Measurements from ENCODE around the gene TRABD2A. TPM values are rescaled to one million over a fixed set of nuclear protein-coding genes. Genes with fewer than 3 reads are reported as not detected.
A peak's percentile ranks its signal among the peaks of the same experiment; 100 is the strongest.

Gene TRABD2A
- total RNA-seq, 2 experiments from 2014 or later, result 166 to 170 TPM

DNA sequence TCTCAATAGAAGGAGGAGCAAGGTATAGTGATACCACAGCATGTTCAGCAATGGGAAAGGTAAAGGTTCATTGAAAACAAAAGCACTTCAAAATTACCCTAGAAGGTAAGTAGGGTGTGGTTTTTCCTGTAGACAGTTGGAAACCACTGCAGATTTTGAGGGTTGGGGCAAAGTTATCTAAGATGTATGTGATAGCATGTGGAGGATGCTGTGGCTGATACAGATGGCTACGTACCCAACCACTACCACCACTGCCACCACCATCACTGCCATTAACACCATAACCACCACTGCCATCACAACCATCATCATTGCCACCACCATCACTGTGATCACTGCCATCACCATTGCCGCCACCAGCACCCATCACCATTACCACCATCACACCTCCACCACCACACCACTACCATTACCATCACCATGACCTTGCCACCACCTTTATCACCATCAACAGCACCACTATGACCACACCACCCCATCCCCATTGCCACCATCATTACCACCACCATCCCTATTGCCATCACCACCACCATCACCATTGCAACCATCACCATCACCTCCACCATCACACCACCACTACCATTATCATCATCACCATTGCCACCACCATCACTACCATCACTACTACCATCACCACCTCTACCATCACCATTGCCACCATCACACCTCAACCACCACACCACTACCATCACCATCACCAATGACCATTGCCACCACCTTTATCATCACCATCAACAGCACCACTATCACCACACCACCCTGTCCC is 28.2 kb upstream of the TRABD2A start:
- Mint-ChIP-seq H3K4me1 (ENCODE audit: low read depth) (peaks cover 49% of the 10 kb centered on the region), H3K4me3 (peak overlapping the region; percentile 94), H3K36me3 (ENCODE audit: low read depth) (peaks cover 32% of the 10 kb centered on the region), H3K27me3 (no peaks in the 10 kb centered on the region), H3K27ac (peak overlapping the region; percentile 93), H3K9me3 (peaks cover 18% of the 10 kb centered on the region)
- H3K27me3 ChIP-seq (ENCODE audit: control insufficient read depth in 1 of 2, insufficient read depth in 2 of 2, low read length in 2 of 2), result no peaks in the 10 kb centered on the region
- intact Hi-C loops (cut with DNase I, micrococcal nuclease), result no loop called here
- DNase-seq (peak in 6 of 14 experiments; percentile 12 to 86 (median 64)), ATAC-seq (ENCODE audit: poor library complexity) (peak; percentile 25)
- peaks cover 12% of the 10 kb centered on the region for H3K36me3 ChIP-seq (ENCODE audit: insufficient read depth, low read length)
- H3K9me3 ChIP-seq (ENCODE audit: control insufficient read depth in 1 of 2, insufficient read depth in 1 of 2, low read length in 2 of 2), result peaks cover 0 to 13% of the 10 kb centered on the region in 2 experiments
- H3K4me1 ChIP-seq (ENCODE audit: insufficient read depth, low read length), result peaks cover 37% of the 10 kb centered on the region
- ChIA-PET POLR2A (interaction anchor here (1.3 to 6.1 kb wide), 6 partner anchors 11 to 63 kb away, joined by 5 to 215 read pairs (median 104); partner anchors contain the start of gene TRABD2A), CTCF (interaction anchor here (9.2 kb wide), 1 partner anchor 17 kb away, joined by 88 read pairs; no protein-coding TSS in a partner anchor)
- H3K4me3 ChIP-seq (ENCODE audit: low read length), result no peak overlapping the region
- peak overlapping the region; percentile 33 to 52 for H3K27ac ChIP-seq (ENCODE audit: low read depth in 1 of 2, low read length in 2 of 2)
- TF ChIP-seq, protein P1, sequence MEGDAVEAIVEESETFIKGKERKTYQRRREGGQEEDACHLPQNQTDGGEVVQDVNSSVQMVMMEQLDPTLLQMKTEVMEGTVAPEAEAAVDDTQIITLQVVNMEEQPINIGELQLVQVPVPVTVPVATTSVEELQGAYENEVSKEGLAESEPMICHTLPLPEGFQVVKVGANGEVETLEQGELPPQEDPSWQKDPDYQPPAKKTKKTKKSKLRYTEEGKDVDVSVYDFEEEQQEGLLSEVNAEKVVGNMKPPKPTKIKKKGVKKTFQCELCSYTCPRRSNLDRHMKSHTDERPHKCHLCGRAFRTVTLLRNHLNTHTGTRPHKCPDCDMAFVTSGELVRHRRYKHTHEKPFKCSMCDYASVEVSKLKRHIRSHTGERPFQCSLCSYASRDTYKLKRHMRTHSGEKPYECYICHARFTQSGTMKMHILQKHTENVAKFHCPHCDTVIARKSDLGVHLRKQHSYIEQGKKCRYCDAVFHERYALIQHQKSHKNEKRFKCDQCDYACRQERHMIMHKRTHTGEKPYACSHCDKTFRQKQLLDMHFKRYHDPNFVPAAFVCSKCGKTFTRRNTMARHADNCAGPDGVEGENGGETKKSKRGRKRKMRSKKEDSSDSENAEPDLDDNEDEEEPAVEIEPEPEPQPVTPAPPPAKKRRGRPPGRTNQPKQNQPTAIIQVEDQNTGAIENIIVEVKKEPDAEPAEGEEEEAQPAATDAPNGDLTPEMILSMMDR (IDR thresholded peaks at IDR 0.05), result no peak

DNA sequence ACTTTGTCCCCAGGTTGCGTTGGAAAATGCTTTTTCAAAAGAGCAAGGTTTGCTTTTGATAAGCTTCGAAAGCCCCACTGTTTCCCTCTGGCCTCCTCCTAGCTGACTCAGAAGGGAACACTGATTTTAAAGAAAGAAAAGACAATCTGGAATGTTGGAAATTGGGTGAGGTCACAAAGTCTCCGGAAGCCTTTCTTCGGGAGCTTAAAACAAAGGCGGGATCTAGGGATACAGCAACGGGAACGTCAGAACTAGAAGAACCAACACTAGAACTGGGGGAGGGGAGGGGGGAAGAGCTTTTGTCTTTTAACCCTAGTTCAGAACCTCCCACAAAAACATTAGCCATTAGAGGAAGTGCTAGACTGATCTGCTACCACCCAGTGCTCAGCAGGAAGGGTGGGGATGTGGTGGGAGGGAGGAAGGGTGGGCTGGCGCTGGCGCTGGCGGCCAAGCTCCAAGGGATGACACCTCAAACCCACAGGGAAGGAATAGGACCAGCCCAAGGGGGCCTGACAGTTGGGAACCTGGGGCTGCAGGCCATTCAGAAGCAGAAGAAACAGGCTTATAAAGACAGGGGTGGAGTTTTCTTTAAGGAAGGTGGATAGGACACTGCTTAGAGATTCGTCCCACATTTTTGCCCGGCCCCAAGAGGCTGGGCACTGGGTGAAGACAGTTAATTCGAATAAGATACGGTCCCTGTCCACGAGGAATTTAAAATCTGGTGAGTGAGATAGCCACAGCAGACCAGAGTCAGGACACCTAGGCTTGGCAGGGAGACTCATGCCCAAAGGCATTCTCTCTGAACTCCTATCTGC is 26.2 kb upstream of the TRABD2A start:
- CTCF ChIA-PET, result interaction anchor here (1.2 to 9.2 kb wide), 3 partner anchors 19 to 110 kb away, joined by 4 to 88 read pairs (median 27); partner anchors contain the start of gene TRABD2A

More for the DNA sequence above, 26.2 kb upstream of the TRABD2A start:
- DNase-seq, result peak in 12 of 14 experiments; percentile 30 to 91 (median 58)
- Histone ChIP-seq H3K27me3 (ENCODE audit: control insufficient read depth in 1 of 2, insufficient read depth in 2 of 2, low read length in 2 of 2) (no peaks in the 10 kb centered on the region), H3K4me1 (ENCODE audit: insufficient read depth, low read length) (peaks cover 42% of the 10 kb centered on the region), H3K27ac (ENCODE audit: low read depth in 1 of 2, low read length in 2 of 2) (peak overlapping the region; percentile 63 to 85), H3K4me3 (ENCODE audit: low read length) (peak overlapping the region; percentile 74), H3K36me3 (ENCODE audit: insufficient read depth, low read length) (peaks cover 12% of the 10 kb centered on the region), H3K9me3 (ENCODE audit: control insufficient read depth in 1 of 2, insufficient read depth in 1 of 2, low read length in 2 of 2) (peaks cover 0 to 13% of the 10 kb centered on the region in 2 experiments)
- TF ChIP-seq, protein P1 (IDR thresholded peaks at IDR 0.05), result no peak
- peak; percentile 46 for ATAC-seq (ENCODE audit: poor library complexity)
- peaks cover 32% of the 10 kb centered on the region for H3K36me3 Mint-ChIP-seq (ENCODE audit: low read depth)
- intact Hi-C loops (cut with DNase I, micrococcal nuclease), result no loop called here
- peak overlapping the region; percentile 93 for H3K27ac Mint-ChIP-seq
- H3K27me3 Mint-ChIP-seq, result no peaks in the 10 kb centered on the region
- POLR2A ChIA-PET, result interaction anchor here (0.5 to 6.1 kb wide), 39 partner anchors 9 to 1533 kb away, joined by 3 to 215 read pairs (median 5); partner anchors contain the start of genes KCMF1, SUCLG1, TMEM150A and TRABD2A
- H3K4me1 Mint-ChIP-seq (ENCODE audit: low read depth), result peaks cover 62% of the 10 kb centered on the region
- peaks cover 18% of the 10 kb centered on the region for H3K9me3 Mint-ChIP-seq
- peak overlapping the region; percentile 94 for H3K4me3 Mint-ChIP-seq
